Neutrophil (primary cell): ENCODE results near the gene TRPV2.
"Not testable (repeated sequence)": the region's sequence is repeated elsewhere in the genome, so short reads cannot be mapped to it uniquely, and the experiment has no call there.

Experiments
- H3K27ac ChIP-seq: fragments of 200-600 bp; sonication (generic); 2 replicates; pipeline ENCODE4 v1.5.1; 2016; ENCODE audit warnings: mild to moderate bottlenecking, moderate library complexity
- H3K27me3 ChIP-seq: fragments of 200-600 bp; sonication (generic); 2 replicates; pipeline ENCODE4 v1.6.0; 2016; ENCODE audit warnings: mild to moderate bottlenecking
- H3K36me3 ChIP-seq: fragments of 200-600 bp; sonication (generic); 2 replicates; pipeline ENCODE4 v1.5.1; 2017
- H3K4me1 ChIP-seq, 2 experiments: fragments of 200-600 bp in 1 of 2; sonication (generic) in 1 of 2; 1 replicate in 1 of 2; 2 replicates in 1 of 2; pipeline versions ENCODE4 v1.5.1 to v1.6.1; 2013 to 2016; ENCODE audit warnings: low read depth in 1 of 2, low read length in 1 of 2, mild to moderate bottlenecking in 1 of 2, moderate library complexity in 1 of 2; ENCODE audit not compliant: control insufficient read depth in 1 of 2, insufficient read depth in 1 of 2
- H3K4me3 ChIP-seq, 2 experiments: fragments of 200-600 bp in 1 of 2; sonication (generic) in 1 of 2; 1 replicate in 1 of 2; 2 replicates in 1 of 2; pipeline ENCODE4 v1.5.1; 2013 to 2016; ENCODE audit warnings: low read depth in 1 of 2, low read length in 1 of 2, mild to moderate bottlenecking in 1 of 2, moderate library complexity in 1 of 2
- H3K9me3 ChIP-seq: fragments of 200-600 bp; sonication (generic); 2 replicates; pipeline ENCODE4 v1.5.1; 2016
- TF ChIP-seq, protein P1 (sequence below): fragments of 200-600 bp; sonication (generic); IDR thresholded peaks from 2 replicates; pipeline ENCODE4 v1.5.1; 2016; ENCODE audit warnings: antibody characterized with exemption

The TRPV2 gene

DNA sequence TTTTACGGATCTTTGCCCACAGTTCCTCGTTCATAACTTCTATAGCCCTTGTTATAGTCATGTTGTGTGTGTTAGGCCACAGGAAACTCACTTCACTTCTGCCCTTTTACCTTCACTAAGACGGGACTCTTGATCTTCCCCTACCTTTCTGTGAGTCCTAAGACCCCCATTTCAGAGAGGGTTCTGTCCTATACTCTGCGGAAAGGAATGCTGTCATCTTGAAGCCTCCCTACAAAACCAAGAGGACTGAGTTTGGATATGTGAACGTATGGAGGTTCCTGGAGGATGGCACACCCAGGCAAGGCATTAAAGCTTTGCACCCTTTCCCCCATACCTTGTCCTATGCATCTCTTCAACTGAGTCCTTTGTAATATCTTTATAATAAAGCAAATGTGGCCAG, 30.8 kb upstream of the TRPV2 start:
- H3K4me1 ChIP-seq, result peaks cover 15 to 22% of the 10 kb centered on the region in 2 experiments
- H3K4me3 ChIP-seq, result no peak overlapping the region
- peaks cover 17% of the 10 kb centered on the region for H3K36me3 ChIP-seq
- TF ChIP-seq, protein P1, sequence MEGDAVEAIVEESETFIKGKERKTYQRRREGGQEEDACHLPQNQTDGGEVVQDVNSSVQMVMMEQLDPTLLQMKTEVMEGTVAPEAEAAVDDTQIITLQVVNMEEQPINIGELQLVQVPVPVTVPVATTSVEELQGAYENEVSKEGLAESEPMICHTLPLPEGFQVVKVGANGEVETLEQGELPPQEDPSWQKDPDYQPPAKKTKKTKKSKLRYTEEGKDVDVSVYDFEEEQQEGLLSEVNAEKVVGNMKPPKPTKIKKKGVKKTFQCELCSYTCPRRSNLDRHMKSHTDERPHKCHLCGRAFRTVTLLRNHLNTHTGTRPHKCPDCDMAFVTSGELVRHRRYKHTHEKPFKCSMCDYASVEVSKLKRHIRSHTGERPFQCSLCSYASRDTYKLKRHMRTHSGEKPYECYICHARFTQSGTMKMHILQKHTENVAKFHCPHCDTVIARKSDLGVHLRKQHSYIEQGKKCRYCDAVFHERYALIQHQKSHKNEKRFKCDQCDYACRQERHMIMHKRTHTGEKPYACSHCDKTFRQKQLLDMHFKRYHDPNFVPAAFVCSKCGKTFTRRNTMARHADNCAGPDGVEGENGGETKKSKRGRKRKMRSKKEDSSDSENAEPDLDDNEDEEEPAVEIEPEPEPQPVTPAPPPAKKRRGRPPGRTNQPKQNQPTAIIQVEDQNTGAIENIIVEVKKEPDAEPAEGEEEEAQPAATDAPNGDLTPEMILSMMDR, result no peak
- peaks cover 26% of the 10 kb centered on the region for H3K27me3 ChIP-seq
- no peak overlapping the region for H3K27ac ChIP-seq
- H3K9me3 ChIP-seq, result no peaks in the 10 kb centered on the region

DNA sequence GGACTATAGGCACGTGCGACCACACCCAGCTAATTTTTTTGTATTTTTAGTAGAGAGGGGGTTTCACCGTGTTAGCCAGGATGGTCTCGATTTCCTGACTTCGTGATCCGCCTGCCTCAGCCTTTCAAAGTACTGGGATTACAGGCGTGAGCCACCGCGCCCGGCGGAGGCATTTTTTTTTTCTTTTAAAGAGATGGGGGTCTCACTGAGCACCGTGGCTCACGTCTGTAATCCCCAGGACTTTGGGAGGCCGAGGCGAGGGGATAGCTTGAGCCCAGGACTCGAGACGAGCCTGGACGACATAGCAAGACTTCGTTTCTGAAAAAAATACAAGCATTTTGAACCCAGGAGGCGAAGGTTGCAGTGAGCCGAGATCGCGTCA, 29.3 kb upstream of the TRPV2 start:
- peak overlapping the region in 1 of 2 experiments; percentile 69 for H3K4me3 ChIP-seq
- peaks cover 17% of the 10 kb centered on the region for H3K36me3 ChIP-seq
- peaks cover 15 to 22% of the 10 kb centered on the region in 2 experiments for H3K4me1 ChIP-seq
- H3K9me3 ChIP-seq, H3K27ac ChIP-seq: not testable (repeated sequence)
- H3K27me3 ChIP-seq, result peaks cover 26% of the 10 kb centered on the region

DNA sequence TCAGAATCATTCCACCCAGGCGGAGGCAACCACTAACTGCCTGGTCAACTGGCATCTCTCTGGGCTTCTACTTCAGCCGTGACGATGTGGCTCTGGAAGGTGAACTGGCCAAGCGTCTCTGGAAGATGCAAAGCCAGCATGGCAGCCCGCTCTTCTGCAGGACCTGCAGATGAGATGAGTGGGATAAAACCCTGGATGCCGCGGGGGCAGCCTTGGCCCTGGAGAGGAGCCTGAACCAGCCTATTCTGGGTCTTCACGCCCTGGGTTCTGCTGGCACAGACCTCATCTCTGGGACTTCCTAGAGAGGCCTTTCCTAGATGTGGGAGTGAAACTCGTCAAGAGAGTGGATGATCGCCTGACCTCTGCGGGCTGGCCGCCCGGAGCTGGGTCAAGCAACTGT, 23.9 kb upstream of the TRPV2 start:
- Histone ChIP-seq H3K4me3 (no peak overlapping the region), H3K36me3 (no peaks in the 10 kb centered on the region), H3K27me3 (peaks cover 19% of the 10 kb centered on the region), H3K4me1 (peaks cover 4 to 9% of the 10 kb centered on the region in 2 experiments), H3K27ac (no peak overlapping the region), H3K9me3 (no peaks in the 10 kb centered on the region)
- TF ChIP-seq, protein P1, result no peak

DNA sequence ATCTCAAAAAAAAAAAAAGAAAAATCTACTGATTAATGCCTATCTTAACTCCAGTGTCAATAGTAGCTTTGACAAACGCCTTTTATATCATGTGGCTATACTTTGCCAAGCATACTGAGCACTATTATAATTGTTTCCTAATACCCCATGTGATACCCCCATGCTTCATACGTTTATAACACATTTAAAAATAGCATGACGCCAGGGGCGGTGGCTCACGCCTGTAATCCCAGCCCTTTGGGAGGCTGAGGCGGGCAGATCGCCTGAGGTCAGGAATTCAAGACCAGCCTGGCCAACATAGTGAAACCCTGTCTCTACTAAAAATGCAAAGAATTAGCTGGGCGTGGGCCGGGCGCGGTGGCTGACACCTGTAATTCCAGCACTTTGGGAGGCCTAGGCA, 22.9 kb upstream of the TRPV2 start:
- not testable (repeated sequence) for H3K27ac ChIP-seq, H3K4me3 ChIP-seq, H3K36me3 ChIP-seq, H3K4me1 ChIP-seq, H3K27me3 ChIP-seq, H3K9me3 ChIP-seq

DNA sequence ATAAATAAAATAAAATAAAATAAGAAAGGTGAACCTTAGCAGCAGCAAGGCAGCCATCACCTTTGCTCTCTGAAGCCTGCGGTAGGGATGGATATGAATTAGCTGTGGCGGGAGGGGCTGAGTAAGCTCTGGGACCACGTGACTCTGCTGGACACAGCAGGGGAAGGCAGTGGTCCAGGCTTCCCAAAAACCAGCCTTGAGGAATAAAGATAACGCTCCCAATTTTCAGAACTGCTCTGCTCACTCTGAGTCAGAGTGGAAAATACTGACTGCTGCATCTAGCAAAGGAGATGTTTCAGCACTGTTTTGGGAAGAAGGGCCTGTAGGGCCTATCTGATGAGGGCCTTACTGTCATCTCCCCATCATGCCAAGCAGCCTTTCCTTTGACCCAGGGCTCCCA, 19.5 kb upstream of the TRPV2 start:
- H3K9me3 ChIP-seq, H3K27ac ChIP-seq, H3K27me3 ChIP-seq, H3K4me1 ChIP-seq, H3K36me3 ChIP-seq, H3K4me3 ChIP-seq: not testable (repeated sequence)

DNA sequence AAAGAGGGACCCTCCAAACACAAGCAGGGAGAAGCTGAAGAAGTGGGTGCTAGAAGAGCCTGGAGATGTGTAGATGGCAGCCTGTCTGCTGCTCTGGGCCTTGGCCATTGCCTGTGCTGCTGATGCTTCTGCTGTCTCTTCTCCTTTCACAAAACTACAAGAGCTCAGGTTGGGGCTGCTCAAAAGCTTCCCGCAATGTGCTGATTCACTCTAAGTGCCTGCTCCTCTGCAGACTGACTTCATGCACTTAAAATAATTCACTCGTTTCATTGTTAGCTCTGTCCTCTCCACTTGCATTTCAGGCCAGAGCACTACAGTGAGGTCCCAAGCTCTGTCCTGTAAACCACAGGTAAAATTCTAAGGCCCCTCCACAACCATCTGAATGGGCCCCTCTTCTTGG, 18.7 kb upstream of the TRPV2 start:
- not testable (repeated sequence) for H3K4me3 ChIP-seq, H3K27me3 ChIP-seq, H3K27ac ChIP-seq, H3K4me1 ChIP-seq, H3K9me3 ChIP-seq, H3K36me3 ChIP-seq

DNA sequence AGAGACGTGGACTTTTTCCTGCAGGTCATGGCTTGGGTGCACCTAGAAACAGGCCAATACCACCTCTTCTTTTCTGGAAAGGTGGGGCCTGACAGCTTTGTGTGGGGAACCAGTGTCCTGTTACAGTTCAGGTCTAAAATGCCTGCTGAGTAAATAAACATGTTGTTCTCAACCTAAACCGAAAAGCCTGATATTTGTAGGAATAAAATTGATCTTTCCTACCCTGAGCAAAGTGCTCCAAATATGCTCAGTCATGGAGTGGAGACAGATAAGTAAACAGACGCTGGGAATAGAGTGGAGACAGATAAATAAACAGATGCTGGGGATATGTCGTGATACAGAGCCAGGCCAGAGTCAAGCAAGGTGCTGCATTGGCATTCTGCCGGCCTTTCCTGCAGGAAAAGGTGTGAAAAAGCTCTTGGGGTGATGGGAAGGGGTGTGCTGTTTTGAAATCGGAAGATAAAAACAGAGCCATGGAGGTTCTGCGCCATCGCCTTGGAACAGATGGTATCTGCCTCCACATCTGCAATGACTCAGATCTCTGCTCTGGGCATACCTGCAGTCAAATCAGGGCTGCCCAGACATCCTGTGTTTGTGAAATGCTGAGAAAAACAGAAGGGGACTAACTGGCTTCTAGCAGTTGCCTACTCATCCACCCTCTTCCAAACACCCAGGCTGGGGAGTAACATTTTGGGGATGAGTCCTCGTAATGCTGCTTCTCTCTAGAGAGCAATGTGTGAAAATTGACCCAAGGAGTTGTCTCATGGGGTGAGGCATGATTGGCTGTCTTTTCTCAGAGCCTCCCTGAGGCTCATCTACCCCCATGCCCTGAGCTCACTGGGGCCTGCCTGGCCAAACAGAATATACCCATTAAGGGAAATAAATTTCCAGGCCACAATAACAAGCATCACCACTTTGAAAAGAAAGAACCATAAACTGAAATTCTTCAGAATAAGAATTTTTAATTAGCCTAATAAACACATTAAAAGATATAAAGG, 16.8 kb upstream of the TRPV2 start:
- no peaks in the 10 kb centered on the region for H3K4me1 ChIP-seq
- no peak overlapping the region for H3K4me3 ChIP-seq
- H3K27ac ChIP-seq, result no peak overlapping the region
- no peaks in the 10 kb centered on the region for H3K9me3 ChIP-seq
- TF ChIP-seq, protein P1, result no peak
- no peaks in the 10 kb centered on the region for H3K27me3 ChIP-seq
- H3K36me3 ChIP-seq, result no peaks in the 10 kb centered on the region

DNA sequence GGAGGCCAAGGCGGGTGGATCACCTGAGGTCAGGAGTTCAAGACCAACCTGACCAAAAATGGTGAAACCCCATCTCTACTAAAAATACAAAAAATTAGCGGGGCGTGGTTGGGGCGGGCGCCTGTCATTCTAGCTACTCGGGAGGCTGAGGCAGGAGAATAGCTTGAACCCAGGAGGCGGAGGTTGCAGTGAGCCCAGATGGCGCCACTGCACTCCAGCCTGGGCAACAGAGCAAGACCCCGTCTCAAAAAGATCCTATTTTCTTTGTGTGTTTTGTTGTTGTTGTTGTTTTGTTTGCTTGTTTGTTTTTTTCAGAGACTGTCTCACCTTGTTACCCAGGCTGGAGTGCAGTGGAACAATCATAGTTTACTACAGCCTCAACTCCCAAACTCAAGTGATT, 11.5 kb upstream of the TRPV2 start:
- not testable (repeated sequence) for H3K36me3 ChIP-seq

More for the DNA sequence above, 11.5 kb upstream of the TRPV2 start:
- not testable (repeated sequence) for H3K4me1 ChIP-seq, H3K9me3 ChIP-seq, H3K27ac ChIP-seq, H3K4me3 ChIP-seq
- H3K27me3 ChIP-seq, result peaks cover 46% of the 10 kb centered on the region
